Astrocyte (in vitro differentiated cells and primary cell): ENCODE measurements around the gene ZNF138.

Source experiments
- EZH2 ChIP-seq: IDR thresholded peaks from 2 replicates; pipeline ENCODE4 v1.6.1; 2012; ENCODE audit warnings: mild to moderate bottlenecking, low read length, inconsistent platforms; ENCODE audit not compliant: insufficient read depth
- TF ChIP-seq, protein P1 (sequence below): IDR thresholded peaks from 2 replicates; pipeline ENCODE4 v1.5.1; 2011; ENCODE audit warnings: low read depth, mild to moderate bottlenecking, inconsistent platforms, low read length, moderate library complexity; ENCODE audit not compliant: insufficient read depth

- TF ChIP-seq, protein P1, sequence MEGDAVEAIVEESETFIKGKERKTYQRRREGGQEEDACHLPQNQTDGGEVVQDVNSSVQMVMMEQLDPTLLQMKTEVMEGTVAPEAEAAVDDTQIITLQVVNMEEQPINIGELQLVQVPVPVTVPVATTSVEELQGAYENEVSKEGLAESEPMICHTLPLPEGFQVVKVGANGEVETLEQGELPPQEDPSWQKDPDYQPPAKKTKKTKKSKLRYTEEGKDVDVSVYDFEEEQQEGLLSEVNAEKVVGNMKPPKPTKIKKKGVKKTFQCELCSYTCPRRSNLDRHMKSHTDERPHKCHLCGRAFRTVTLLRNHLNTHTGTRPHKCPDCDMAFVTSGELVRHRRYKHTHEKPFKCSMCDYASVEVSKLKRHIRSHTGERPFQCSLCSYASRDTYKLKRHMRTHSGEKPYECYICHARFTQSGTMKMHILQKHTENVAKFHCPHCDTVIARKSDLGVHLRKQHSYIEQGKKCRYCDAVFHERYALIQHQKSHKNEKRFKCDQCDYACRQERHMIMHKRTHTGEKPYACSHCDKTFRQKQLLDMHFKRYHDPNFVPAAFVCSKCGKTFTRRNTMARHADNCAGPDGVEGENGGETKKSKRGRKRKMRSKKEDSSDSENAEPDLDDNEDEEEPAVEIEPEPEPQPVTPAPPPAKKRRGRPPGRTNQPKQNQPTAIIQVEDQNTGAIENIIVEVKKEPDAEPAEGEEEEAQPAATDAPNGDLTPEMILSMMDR = no peak
- no peak for TF ChIP-seq EZH2
These were observed 81.0 kb downstream of the ZNF138 start for GRCh38 chr7:64875258-64875657.
